GM23338 (cell line): Measurements from ENCODE around the gene KLRF2. TPM values are rescaled to one million over a fixed set of nuclear protein-coding genes. Genes with fewer than 3 reads are reported as not detected.

Experiments used
- ATAC-seq: fragments of 200-7000 bp; cut with Tn5 transposase; 3 replicates; pipeline ENCODE4 v1.9.1; 2020
- DNase-seq: peaks from one replicate; pipeline ENCODE4 v3.0.0-alpha.2; 2015; ENCODE audit warnings: low spot score
- H2AFZ ChIP-seq: fragments of 200-600 bp; sonication (generic); 2 replicates; pipeline ENCODE4 v1.8.0; 2016; ENCODE audit warnings: antibody characterized with exemption, mild to moderate bottlenecking, moderate library complexity
- H3F3A ChIP-seq: fragments of 200-600 bp; sonication (generic); replicated peaks from 2 replicates; pipeline ENCODE4 v1.8.0; 2017; ENCODE audit warnings: antibody characterized with exemption, mixed run types, low read depth
- H3K27ac ChIP-seq: fragments of 200-600 bp; sonication (generic); 2 replicates; pipeline ENCODE4 v1.6.1; 2016; ENCODE audit warnings: low read depth
- H3K27me3 ChIP-seq: fragments of 200-600 bp; sonication (generic); 2 replicates; pipeline ENCODE4 v1.8.0; 2016; ENCODE audit warnings: mild to moderate bottlenecking, mixed run types, moderate library complexity; ENCODE audit not compliant: insufficient read depth
- H3K36me3 ChIP-seq: fragments of 200-600 bp; sonication (generic); 2 replicates; pipeline ENCODE4 v1.8.0; 2016; ENCODE audit warnings: mild to moderate bottlenecking; ENCODE audit not compliant: insufficient read depth
- H3K4me1 ChIP-seq: fragments of 200-600 bp; sonication (generic); 2 replicates; pipeline ENCODE4 v1.8.0; 2016; ENCODE audit warnings: mild to moderate bottlenecking, moderate library complexity; ENCODE audit not compliant: insufficient read depth
- H3K4me2 ChIP-seq: fragments of 200-600 bp; sonication (generic); 2 replicates; pipeline ENCODE4 v1.7.1; 2017; ENCODE audit warnings: mixed run types
- H3K4me3 ChIP-seq: fragments of 200-600 bp; sonication (generic); 2 replicates; pipeline ENCODE4 v1.6.1; 2016; ENCODE audit warnings: mixed run types
- H3K79me2 ChIP-seq: fragments of 200-600 bp; sonication (generic); replicated peaks from 2 replicates; pipeline ENCODE4 v1.8.0; 2017; ENCODE audit warnings: mild to moderate bottlenecking; ENCODE audit not compliant: insufficient read depth
- H3K9me2 ChIP-seq: fragments of 200-600 bp; sonication (generic); 2 replicates; pipeline ENCODE4 v1.8.0; 2017; ENCODE audit not compliant: insufficient read depth
- H4K20me1 ChIP-seq: fragments of 200-600 bp; sonication (generic); replicated peaks from 2 replicates; pipeline ENCODE4 v1.8.0; 2017; ENCODE audit warnings: mild to moderate bottlenecking; ENCODE audit not compliant: insufficient read depth
- H3K27ac Mint-ChIP-seq: 2 replicates; pipeline ENCODE4 v1.8.0; 2020; ENCODE audit warnings: inconsistent platforms, mild to moderate bottlenecking, moderate library complexity, mixed read lengths
- H3K27me3 Mint-ChIP-seq: 3 replicates; pipeline ENCODE4 v1.8.0; 2022; ENCODE audit warnings: low read depth, mild to moderate bottlenecking, moderate library complexity, mixed read lengths, inconsistent platforms; ENCODE audit not compliant: insufficient read depth, poor library complexity
- H3K36me3 Mint-ChIP-seq: 3 replicates; pipeline ENCODE4 v1.8.0; 2021; ENCODE audit warnings: low read depth, mild to moderate bottlenecking, inconsistent platforms, moderate library complexity, mixed read lengths
- H3K4me1 Mint-ChIP-seq: 3 replicates; pipeline ENCODE4 v1.8.0; 2020; ENCODE audit warnings: mild to moderate bottlenecking, inconsistent platforms, mixed read lengths
- H3K4me3 Mint-ChIP-seq: 3 replicates; pipeline ENCODE4 v1.8.0; 2021; ENCODE audit warnings: moderate library complexity, mild to moderate bottlenecking, inconsistent platforms, mixed read lengths
- H3K9me3 Mint-ChIP-seq: 3 replicates; pipeline ENCODE4 v1.8.0; 2020; ENCODE audit warnings: moderate library complexity, mild to moderate bottlenecking, inconsistent platforms, mixed read lengths
- CREB1 ChIP-seq: fragments of 250-450 bp; sonication (Bioruptor Pico); IDR thresholded peaks from 2 replicates; pipeline ENCODE4 v1.5.0; 2020; ENCODE audit warnings: low read depth, mild to moderate bottlenecking, moderate library complexity
- ETS1 ChIP-seq: IDR thresholded peaks from 2 replicates; pipeline ENCODE4 v1.6.1; 2016; ENCODE audit warnings: antibody characterized with exemption
- EZH2 ChIP-seq: fragments of 200-600 bp; sonication (generic); IDR thresholded peaks from one replicate; pipeline ENCODE4 v1.8.0; 2017; ENCODE audit warnings: antibody characterized with exemption, mild to moderate bottlenecking, low read depth; ENCODE audit not compliant: unreplicated experiment
- EZH2phosphoT487 ChIP-seq: fragments of 200-600 bp; sonication (generic); IDR thresholded peaks from one replicate; pipeline ENCODE4 v1.8.1; 2018; ENCODE audit warnings: antibody characterized with exemption; ENCODE audit not compliant: unreplicated experiment
- JUNB ChIP-seq: IDR thresholded peaks from one replicate; pipeline ENCODE4 v1.6.1; 2016; ENCODE audit warnings: antibody characterized with exemption; ENCODE audit not compliant: unreplicated experiment
- NANOG ChIP-seq: IDR thresholded peaks from 2 replicates; pipeline ENCODE4 v1.6.1; 2016; ENCODE audit warnings: antibody characterized with exemption, borderline replicate concordance
- POLR2AphosphoS5 ChIP-seq: IDR thresholded peaks from 2 replicates; pipeline ENCODE4 v1.6.1; 2016; ENCODE audit warnings: antibody characterized with exemption, low read depth
- REST ChIP-seq: IDR thresholded peaks from one replicate; pipeline ENCODE4 v1.6.1; 2018; ENCODE audit warnings: antibody characterized with exemption; ENCODE audit not compliant: unreplicated experiment
- STAT1 ChIP-seq: IDR thresholded peaks from one replicate; pipeline ENCODE4 v1.6.1; 2016; ENCODE audit warnings: antibody characterized with exemption; ENCODE audit not compliant: unreplicated experiment
- ZNF114 ChIP-seq: fragments of 250-450 bp; sonication (Bioruptor Pico); IDR thresholded peaks from 2 replicates; pipeline ENCODE4 v1.5.0; 2020; ENCODE audit warnings: mild to moderate bottlenecking, moderate library complexity
- ZNF331 ChIP-seq: fragments of 250-450 bp; sonication (Bioruptor Pico); IDR thresholded peaks from 2 replicates; pipeline ENCODE4 v1.5.0; 2020; ENCODE audit warnings: low read depth, mild to moderate bottlenecking, moderate library complexity
- polyA plus RNA-seq: library from polyadenylated mRNA; unstranded; fragments of >200 nt; fragmentation: Nextera tagmentation; extraction: Ambion mirVana; gene quantifications from 2 replicates; pipeline ENCODE4 v1.2.1, GENCODE V29; 2016
- total RNA-seq: library from RNA; depleted of rRNA; stranded (reverse); fragments of >200 nt; shearing (Covaris generic); gene quantifications from 2 replicates; pipeline ENCODE4 v1.2.3, GENCODE V29; 2014
- TF ChIP-seq, protein P1 (sequence below), 2 experiments: fragments of 200-600 bp in 1 of 2; sonication (generic) in 1 of 2; conservative IDR thresholded peaks; 2 replicates each; pipeline versions ENCODE4 v1.5.1 to v1.6.1; 2016 to 2017; ENCODE audit warnings: antibody characterized with exemption in 2 of 2, low read depth in 2 of 2, mild to moderate bottlenecking in 2 of 2, moderate library complexity in 1 of 2
- TF ChIP-seq, protein P2 (sequence below): fragments of 250-450 bp; sonication (Bioruptor Pico); IDR thresholded peaks from 2 replicates; pipeline ENCODE4 v1.5.0; 2020; ENCODE audit warnings: mild to moderate bottlenecking, moderate library complexity

The KLRF2 gene
- total and polyA plus RNA-seq, 2 experiments from 2014 or later: not detected

- Mint-ChIP-seq H3K9me3 (no peaks in the 10 kb centered on the region), H3K27ac (no peak overlapping the region), H3K36me3 (no peaks in the 10 kb centered on the region), H3K4me3 (no peak overlapping the region), H3K4me1 (peaks cover 4% of the 10 kb centered on the region; the same call in 1 of the 3 replicates), H3K27me3 (peaks cover 6% of the 10 kb centered on the region)
- no peak overlapping the region for H3K4me2 ChIP-seq
- no peaks in the 10 kb centered on the region for H3K79me2 ChIP-seq
- H3K27ac ChIP-seq: no peak overlapping the region
- 0 out of 2 replicates have a peak, but pooled peaks cover 7% of the 10 kb centered on the region for H3K4me1 ChIP-seq
- H3K4me3 ChIP-seq: no peak overlapping the region
- H3K36me3 ChIP-seq: no peaks in the 10 kb centered on the region
- DNase-seq (no peak), ATAC-seq (no peak)
- no peaks in the 10 kb centered on the region for H3K27me3 ChIP-seq
- H4K20me1 ChIP-seq: no peaks in the 10 kb centered on the region
- TF ChIP-seq, protein P1, sequence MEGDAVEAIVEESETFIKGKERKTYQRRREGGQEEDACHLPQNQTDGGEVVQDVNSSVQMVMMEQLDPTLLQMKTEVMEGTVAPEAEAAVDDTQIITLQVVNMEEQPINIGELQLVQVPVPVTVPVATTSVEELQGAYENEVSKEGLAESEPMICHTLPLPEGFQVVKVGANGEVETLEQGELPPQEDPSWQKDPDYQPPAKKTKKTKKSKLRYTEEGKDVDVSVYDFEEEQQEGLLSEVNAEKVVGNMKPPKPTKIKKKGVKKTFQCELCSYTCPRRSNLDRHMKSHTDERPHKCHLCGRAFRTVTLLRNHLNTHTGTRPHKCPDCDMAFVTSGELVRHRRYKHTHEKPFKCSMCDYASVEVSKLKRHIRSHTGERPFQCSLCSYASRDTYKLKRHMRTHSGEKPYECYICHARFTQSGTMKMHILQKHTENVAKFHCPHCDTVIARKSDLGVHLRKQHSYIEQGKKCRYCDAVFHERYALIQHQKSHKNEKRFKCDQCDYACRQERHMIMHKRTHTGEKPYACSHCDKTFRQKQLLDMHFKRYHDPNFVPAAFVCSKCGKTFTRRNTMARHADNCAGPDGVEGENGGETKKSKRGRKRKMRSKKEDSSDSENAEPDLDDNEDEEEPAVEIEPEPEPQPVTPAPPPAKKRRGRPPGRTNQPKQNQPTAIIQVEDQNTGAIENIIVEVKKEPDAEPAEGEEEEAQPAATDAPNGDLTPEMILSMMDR (conservative IDR thresholded peaks at IDR 0.05; ENCODE audit: low read depth in 2 of 2): no peak
- TF ChIP-seq EZH2phosphoT487: no peak
- no peak for TF ChIP-seq REST
- no peak for TF ChIP-seq JUNB
- TF ChIP-seq NANOG: no peak
- no peak for TF ChIP-seq ETS1
- no peak for TF ChIP-seq STAT1
- no peak for TF ChIP-seq CREB1 (CRISPR knock-in tag)
- TF ChIP-seq EZH2: no peak
- TF ChIP-seq ZNF114 (CRISPR knock-in tag): no peak
- no peak for TF ChIP-seq ZNF331 (CRISPR knock-in tag)
- TF ChIP-seq POLR2AphosphoS5: no peak
- TF ChIP-seq, protein P2, sequence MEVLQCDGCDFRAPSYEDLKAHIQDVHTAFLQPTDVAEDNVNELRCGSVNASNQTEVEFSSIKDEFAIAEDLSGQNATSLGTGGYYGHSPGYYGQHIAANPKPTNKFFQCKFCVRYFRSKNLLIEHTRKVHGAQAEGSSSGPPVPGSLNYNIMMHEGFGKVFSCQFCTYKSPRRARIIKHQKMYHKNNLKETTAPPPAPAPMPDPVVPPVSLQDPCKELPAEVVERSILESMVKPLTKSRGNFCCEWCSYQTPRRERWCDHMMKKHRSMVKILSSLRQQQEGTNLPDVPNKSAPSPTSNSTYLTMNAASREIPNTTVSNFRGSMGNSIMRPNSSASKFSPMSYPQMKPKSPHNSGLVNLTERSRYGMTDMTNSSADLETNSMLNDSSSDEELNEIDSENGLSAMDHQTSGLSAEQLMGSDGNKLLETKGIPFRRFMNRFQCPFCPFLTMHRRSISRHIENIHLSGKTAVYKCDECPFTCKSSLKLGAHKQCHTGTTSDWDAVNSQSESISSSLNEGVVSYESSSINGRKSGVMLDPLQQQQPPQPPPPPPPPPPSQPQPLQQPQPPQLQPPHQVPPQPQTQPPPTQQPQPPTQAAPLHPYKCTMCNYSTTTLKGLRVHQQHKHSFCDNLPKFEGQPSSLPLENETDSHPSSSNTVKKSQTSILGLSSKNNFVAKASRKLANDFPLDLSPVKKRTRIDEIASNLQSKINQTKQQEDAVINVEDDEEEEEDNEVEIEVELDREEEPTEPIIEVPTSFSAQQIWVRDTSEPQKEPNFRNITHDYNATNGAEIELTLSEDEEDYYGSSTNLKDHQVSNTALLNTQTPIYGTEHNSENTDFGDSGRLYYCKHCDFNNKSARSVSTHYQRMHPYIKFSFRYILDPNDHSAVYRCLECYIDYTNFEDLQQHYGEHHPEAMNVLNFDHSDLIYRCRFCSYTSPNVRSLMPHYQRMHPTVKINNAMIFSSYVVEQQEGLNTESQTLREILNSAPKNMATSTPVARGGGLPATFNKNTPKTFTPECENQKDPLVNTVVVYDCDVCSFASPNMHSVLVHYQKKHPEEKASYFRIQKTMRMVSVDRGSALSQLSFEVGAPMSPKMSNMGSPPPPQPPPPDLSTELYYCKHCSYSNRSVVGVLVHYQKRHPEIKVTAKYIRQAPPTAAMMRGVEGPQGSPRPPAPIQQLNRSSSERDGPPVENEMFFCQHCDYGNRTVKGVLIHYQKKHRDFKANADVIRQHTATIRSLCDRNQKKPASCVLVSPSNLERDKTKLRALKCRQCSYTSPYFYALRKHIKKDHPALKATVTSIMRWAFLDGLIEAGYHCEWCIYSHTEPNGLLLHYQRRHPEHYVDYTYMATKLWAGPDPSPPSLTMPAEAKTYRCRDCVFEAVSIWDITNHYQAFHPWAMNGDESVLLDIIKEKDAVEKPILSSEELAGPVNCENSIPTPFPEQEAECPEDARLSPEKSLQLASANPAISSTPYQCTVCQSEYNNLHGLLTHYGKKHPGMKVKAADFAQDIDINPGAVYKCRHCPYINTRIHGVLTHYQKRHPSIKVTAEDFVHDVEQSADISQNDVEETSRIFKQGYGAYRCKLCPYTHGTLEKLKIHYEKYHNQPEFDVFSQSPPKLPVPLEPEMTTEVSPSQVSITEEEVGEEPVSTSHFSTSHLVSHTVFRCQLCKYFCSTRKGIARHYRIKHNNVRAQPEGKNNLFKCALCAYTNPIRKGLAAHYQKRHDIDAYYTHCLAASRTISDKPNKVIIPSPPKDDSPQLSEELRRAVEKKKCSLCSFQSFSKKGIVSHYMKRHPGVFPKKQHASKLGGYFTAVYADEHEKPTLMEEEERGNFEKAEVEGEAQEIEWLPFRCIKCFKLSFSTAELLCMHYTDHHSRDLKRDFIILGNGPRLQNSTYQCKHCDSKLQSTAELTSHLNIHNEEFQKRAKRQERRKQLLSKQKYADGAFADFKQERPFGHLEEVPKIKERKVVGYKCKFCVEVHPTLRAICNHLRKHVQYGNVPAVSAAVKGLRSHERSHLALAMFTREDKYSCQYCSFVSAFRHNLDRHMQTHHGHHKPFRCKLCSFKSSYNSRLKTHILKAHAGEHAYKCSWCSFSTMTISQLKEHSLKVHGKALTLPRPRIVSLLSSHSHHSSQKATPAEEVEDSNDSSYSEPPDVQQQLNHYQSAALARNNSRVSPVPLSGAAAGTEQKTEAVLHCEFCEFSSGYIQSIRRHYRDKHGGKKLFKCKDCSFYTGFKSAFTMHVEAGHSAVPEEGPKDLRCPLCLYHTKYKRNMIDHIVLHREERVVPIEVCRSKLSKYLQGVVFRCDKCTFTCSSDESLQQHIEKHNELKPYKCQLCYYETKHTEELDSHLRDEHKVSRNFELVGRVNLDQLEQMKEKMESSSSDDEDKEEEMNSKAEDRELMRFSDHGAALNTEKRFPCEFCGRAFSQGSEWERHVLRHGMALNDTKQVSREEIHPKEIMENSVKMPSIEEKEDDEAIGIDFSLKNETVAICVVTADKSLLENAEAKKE (CRISPR knock-in tag): no peak
- H2AFZ ChIP-seq: no peak overlapping the region
- H3K9me2 ChIP-seq: no peaks in the 10 kb centered on the region
- H3F3A ChIP-seq: no peaks in the 10 kb centered on the region
Measured at GRCh38 chr12:9831720-9832119, 49.6 kb upstream of the KLRF2 start.
